ENCODE results near the gene CALHM5. TPM values are rescaled to one million over a fixed set of nuclear protein-coding genes. Genes with fewer than 3 reads are reported as not detected.

The CALHM5 gene, protein sequence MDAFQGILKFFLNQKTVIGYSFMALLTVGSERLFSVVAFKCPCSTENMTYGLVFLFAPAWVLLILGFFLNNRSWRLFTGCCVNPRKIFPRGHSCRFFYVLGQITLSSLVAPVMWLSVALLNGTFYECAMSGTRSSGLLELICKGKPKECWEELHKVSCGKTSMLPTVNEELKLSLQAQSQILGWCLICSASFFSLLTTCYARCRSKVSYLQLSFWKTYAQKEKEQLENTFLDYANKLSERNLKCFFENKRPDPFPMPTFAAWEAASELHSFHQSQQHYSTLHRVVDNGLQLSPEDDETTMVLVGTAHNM
- total RNA-seq (2022; extraction: Qiagen RNA extraction; ENCODE audit: low read depth), result 0.05 to 0.07 TPM (median 0.06 TPM) in 5 replicates

DNA sequence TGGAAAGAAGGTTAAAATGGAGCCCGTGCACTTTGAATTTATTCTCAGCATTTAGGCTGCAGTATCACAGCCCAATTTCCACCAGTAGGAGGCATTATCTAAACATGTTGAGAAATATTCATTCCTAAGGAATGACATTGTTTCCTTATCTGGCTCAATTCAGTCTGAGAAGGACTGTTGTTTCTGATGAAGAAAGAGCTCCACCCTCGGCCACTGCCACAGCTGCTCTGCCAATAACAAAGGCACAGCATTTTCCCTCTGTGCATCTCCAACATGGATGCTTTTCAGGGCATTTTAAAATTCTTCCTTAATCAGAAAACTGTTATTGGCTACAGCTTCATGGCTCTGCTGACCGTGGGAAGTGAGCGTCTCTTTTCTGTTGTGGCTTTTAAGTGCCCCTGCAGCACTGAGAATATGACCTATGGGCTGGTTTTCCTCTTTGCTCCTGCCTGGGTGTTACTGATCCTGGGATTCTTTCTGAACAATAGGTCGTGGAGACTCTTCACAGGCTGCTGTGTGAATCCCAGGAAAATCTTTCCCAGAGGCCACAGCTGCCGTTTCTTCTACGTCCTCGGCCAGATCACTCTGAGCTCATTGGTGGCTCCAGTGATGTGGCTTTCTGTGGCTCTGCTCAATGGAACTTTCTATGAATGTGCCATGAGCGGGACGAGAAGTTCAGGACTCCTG, at the start of gene CALHM5:
CALHM5 (plus strand) TSS at position 216 of the 687 bp plus-strand sequence; CDS start at position 274, 58 bp downstream.

DNA sequence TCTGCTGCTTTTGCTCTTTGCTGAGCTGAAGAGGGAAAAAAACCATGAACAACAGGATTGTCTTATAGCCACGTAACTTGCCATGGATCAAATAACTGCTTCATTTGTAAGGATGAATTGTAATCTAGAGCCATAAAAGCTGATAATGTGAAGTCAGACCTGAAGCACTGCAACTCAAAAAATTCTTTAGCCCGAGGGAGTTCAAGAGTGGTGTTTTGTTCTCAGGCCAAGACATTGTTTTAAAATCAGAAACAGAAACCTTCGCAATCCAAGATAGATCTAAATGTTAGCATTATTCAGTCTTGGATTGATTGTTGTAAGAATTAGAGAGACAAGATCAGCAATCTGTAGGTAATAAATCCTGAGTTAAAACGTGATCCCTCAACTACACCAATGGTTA, 34.2 kb downstream of the CALHM5 start, which contains the start of gene TRAPPC3L:
TRAPPC3L (minus strand) TSS at position 34 of the 400 bp plus-strand sequence. CDS start 170 bp downstream, outside the sequence.

DNA sequence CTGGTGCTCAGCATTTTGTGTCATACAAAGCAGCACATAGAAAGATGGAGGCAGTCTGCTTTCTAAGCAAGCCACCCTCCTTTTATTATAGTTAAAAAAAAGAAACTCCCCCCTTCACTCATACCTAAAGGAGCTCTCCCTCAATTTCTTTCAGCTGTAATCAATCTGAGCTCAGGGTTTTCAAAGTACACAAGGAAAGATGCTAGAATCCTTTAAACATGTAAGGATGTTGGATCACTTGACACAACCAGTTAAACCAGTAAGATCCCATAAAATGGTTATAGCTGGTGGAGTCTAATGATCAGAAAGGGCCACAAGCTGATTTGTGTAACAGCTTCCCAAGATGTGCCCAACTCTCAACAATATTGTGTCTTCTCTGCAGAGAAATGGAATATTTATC, 42.0 kb downstream of the CALHM5 start, which contains the start of gene CALHM4:
CALHM4 (plus strand) TSS at position 301 of the 400 bp plus-strand sequence; CDS start at position 344, 43 bp downstream.

DNA sequence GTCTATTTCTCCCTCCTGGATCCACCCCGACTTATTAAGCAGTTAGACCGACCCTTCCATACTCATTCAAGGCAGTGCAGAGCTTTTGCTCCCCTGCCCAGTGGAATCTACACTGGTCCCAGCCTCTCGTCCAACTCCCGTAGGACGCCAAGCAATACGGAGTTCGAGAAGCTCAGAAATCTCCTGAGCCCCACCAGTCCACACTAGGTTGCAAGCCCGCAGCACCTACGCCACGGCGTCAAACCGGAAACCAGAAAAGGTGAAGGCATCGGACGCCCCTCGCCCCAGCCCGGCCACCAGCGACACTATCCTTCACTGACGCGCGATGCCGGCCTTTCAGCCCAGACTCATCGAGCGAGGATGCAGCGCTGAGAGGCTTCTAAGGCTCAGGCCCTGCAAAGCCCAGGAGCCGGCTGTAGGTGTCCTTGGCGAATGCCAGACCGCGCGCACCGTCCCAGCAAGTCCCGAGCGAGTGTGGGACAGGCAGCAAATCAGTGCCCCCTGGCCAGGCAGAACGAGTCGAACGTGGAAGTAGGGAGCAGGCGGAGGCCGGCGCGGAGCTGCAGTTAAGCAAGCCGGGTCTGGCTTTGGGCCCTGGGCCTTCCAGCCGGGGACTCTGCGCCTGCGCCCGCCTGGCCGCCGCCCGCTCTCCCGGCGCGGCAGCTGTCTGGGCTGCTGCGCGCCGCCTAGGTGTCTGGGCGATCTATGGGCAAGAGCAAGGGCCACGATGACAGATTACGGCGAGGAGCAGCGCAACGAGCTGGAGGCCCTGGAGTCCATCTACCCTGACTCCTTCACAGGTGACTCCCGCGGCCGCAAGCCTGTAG, 59.6 kb downstream of the CALHM5 start, which contains the start of gene RWDD1:
RWDD1 (plus strand) TSS at position 649 of the 827 bp plus-strand sequence; CDS start at position 728, 79 bp downstream.

Other genes starting within 250 kb of the CALHM5 start
- gene TSPYL1, start 231.7 kb upstream of the CALHM5 start, total RNA-seq (2022; extraction: Qiagen RNA extraction; ENCODE audit: low read depth), result 24.3 to 34.9 TPM (median 30.2 TPM) in 5 replicates
- gene DSE, start 140.7 kb upstream of the CALHM5 start, total RNA-seq (2022; extraction: Qiagen RNA extraction; ENCODE audit: low read depth), result 11.3 to 16.7 TPM (median 15.1 TPM) in 5 replicates
- not detected in 5 replicates for gene CALHM6, start 50.3 kb upstream of the CALHM5 start, total RNA-seq (2022; extraction: Qiagen RNA extraction; ENCODE audit: low read depth)
- gene TRAPPC3L, start 34.0 kb downstream of the CALHM5 start, total RNA-seq (2022; extraction: Qiagen RNA extraction; ENCODE audit: low read depth), result not detected in 5 replicates
- not detected in 5 replicates for gene CALHM4, start 42.1 kb downstream of the CALHM5 start, total RNA-seq (2022; extraction: Qiagen RNA extraction; ENCODE audit: low read depth)
- 23.9 to 37.0 TPM (median 33.2 TPM) in 5 replicates for gene RWDD1, start 59.9 kb downstream of the CALHM5 start, total RNA-seq (2022; extraction: Qiagen RNA extraction; ENCODE audit: low read depth)
- gene RSPH4A, start 104.8 kb downstream of the CALHM5 start, total RNA-seq (2022; extraction: Qiagen RNA extraction; ENCODE audit: low read depth), result 0.14 to 0.26 TPM (median 0.17 TPM) in 5 replicates
- 5.8 to 8.7 TPM (median 6.4 TPM) in 5 replicates for gene ZUP1, start 157.1 kb downstream of the CALHM5 start, total RNA-seq (2022; extraction: Qiagen RNA extraction; ENCODE audit: low read depth)
- gene KPNA5, start 169.6 kb downstream of the CALHM5 start, total RNA-seq (2022; extraction: Qiagen RNA extraction; ENCODE audit: low read depth), result 0.76 to 1.9 TPM (median 1.6 TPM) in 5 replicates